ENCODE results near the gene SDK2. TPM values are rescaled to one million over a fixed set of nuclear protein-coding genes. Genes with fewer than 3 reads are reported as not detected.

The SDK2 gene
- polyA plus RNA-seq, 2 of the 4 experiments (the other 2 are of a cell fraction) = 0.36 to 0.57 TPM

DNA sequence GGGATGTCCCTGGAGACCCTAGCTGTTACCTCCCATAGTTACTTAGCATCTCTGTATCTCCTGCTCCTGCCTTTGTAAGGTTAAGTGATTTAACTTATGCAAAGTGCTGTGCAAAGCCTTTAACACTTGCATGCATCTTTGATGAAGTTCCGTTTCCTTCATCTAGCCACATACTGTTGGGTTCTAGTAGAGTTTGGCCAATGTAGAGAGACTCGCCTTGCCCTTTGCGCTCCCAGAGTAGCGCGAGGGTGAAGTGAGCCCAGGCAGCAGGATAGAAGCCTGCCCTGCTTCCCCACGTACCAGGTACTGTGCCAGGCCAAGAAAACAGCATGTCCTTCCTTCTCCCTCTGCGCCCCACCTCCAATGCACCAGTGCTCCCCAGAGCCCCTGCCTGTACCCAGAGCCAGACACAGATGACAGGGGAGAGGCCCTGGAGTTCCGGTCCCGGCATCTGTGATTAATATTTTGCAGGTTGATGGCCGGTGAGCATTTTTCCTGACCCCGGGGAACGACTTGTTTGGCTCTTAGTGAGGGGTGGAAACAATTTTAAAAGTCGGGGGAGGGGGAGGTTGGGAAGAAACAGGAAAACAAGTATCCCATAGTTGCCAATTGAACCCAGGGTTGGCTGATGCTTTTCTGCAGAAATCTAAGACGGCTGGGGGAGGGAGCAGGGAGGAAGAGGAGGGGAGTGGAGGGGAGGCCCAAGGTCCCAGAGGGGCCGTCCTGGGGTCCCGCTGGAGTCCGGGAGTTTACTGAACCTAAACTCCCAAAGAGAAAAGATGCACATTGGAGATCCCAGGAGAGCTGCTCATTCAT, 319.3 kb downstream of the SDK2 start:
- ChIA-PET CTCF (interaction anchor here (1.2 kb wide), 2 partner anchors 20 to 45 kb away, joined by 3 read pairs; no protein-coding TSS in a partner anchor), POLR2A (interaction anchor here (1.4 kb wide), 1 partner anchor 14 kb away, joined by 3 read pairs; no protein-coding TSS in a partner anchor)
- peaks cover 12% of the 10 kb centered on the region; the same call in 2 of the 3 replicates for H3K9me3 ChIP-seq
- WGBS (ENCODE audit: missing lambda C conversion rate) = 79% methylated on average over 17 of the region's 17 CpGs
- H3K4me3 ChIP-seq = no peak overlapping the region
- TF ChIP-seq HEYL (CRISPR knock-in tag; IDR thresholded peaks at IDR 0.05) (no peak), FOSL2 (IDR thresholded peaks at IDR 0.05) (no peak), FOSL2 (CRISPR knock-in tag; IDR thresholded peaks at IDR 0.05) (no peak), POLR2AphosphoS2 (conservative IDR thresholded peaks at IDR 0.05; ENCODE audit: low read length) (no peak), CBX8 (IDR thresholded peaks at IDR 0.05) (no peak), ZFP36 (IDR thresholded peaks at IDR 0.05; ENCODE audit: borderline replicate concordance, partially characterized antibody) (no peak), NPAS2 (CRISPR knock-in tag; IDR thresholded peaks at IDR 0.05; ENCODE audit: borderline replicate concordance) (no peak), HDAC2 (IDR thresholded peaks at IDR 0.05) (no peak), KDM5A (IDR thresholded peaks at IDR 0.05) (no peak)
- TF ChIP-seq, protein P1, sequence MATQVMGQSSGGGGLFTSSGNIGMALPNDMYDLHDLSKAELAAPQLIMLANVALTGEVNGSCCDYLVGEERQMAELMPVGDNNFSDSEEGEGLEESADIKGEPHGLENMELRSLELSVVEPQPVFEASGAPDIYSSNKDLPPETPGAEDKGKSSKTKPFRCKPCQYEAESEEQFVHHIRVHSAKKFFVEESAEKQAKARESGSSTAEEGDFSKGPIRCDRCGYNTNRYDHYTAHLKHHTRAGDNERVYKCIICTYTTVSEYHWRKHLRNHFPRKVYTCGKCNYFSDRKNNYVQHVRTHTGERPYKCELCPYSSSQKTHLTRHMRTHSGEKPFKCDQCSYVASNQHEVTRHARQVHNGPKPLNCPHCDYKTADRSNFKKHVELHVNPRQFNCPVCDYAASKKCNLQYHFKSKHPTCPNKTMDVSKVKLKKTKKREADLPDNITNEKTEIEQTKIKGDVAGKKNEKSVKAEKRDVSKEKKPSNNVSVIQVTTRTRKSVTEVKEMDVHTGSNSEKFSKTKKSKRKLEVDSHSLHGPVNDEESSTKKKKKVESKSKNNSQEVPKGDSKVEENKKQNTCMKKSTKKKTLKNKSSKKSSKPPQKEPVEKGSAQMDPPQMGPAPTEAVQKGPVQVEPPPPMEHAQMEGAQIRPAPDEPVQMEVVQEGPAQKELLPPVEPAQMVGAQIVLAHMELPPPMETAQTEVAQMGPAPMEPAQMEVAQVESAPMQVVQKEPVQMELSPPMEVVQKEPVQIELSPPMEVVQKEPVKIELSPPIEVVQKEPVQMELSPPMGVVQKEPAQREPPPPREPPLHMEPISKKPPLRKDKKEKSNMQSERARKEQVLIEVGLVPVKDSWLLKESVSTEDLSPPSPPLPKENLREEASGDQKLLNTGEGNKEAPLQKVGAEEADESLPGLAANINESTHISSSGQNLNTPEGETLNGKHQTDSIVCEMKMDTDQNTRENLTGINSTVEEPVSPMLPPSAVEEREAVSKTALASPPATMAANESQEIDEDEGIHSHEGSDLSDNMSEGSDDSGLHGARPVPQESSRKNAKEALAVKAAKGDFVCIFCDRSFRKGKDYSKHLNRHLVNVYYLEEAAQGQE (IDR thresholded peaks at IDR 0.05) = no peak
- no peak overlapping the region for H3K4me2 ChIP-seq
- no peaks in the 10 kb centered on the region for H3K4me1 ChIP-seq
- no peak overlapping the region for H3K27ac ChIP-seq
- DNase-seq (ENCODE audit: low read depth in 1 of 2, low spot score in 1 of 2) (no peak), FAIRE-seq (no peak), ATAC-seq (no peak; a peak in 2 of 6 replicates)

- TF ChIP-seq KDM5A (IDR thresholded peaks at IDR 0.05) = no peak
- no peak for TF ChIP-seq FOSL2 (IDR thresholded peaks at IDR 0.05)
- no peak for TF ChIP-seq FOSL2 (CRISPR knock-in tag; IDR thresholded peaks at IDR 0.05)
- no peak for TF ChIP-seq CBX2 (IDR thresholded peaks at IDR 0.05; ENCODE audit: borderline replicate concordance, low read depth)
- H3K4me3 ChIP-seq = no peak overlapping the region
- DNase-seq (ENCODE audit: low read depth in 1 of 2, low spot score in 1 of 2) (no peak), ATAC-seq (no peak), FAIRE-seq (no peak)
- no peak overlapping the region for H3K4me2 ChIP-seq
- POLR2A ChIA-PET = no interaction called here
- H3K9me3 ChIP-seq = peaks cover 12% of the 10 kb centered on the region; the same call in 2 of the 3 replicates
- no peak overlapping the region for H3K27ac ChIP-seq
- WGBS (ENCODE audit: missing lambda C conversion rate) = 62% methylated on average over 9 of the region's 9 CpGs
- H3K4me1 ChIP-seq = no peaks in the 10 kb centered on the region
- CTCF ChIA-PET = interaction anchor here (0.6 to 1.2 kb wide), 4 partner anchors 17 to 467 kb away, joined by 3 to 4 read pairs (median 3); no protein-coding TSS in a partner anchor
These were observed 320.1 kb downstream of the SDK2 start for GRCh38 chr17:73324160-73324475.

DNA sequence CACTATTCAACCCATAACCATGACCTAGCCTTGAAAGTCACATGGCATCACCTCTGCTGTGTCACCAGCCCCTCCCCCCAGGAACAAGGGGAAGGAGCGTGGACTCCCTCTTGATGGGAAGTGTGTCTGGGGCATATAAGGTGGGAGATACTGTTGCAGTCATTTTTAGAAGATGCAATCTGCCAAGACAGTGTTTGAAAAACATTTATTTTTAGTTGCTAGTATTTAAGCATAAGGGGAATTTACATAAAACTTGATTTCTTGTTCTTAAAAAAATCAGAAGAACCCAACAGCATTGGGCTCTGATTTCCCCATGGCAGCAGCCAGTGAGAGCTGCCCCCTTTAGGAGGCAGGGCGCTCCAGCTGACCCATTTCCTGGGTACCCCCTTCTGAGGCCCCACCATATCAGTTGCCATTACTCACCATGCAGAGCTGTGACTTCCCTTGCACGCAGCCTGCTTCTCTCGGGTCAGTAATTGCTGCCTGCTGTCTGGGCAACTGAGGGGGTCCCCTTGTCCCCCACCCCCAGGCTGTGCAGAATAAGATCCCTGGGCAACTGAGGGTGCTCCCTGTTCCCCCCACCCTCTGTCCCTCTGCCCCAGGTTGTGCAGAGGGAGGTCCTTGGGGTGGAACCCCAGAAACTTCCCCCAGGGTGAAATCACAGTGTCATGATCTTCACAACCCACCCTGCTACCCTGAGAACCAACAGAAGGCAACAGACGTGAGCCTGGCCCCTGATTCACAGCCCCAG, 320.7 kb downstream of the SDK2 start:
- DNase-seq (ENCODE audit: low read depth in 1 of 2, low spot score in 1 of 2) = no peak
- no peak for ATAC-seq
- H3K4me3 ChIP-seq = no peak overlapping the region
- WGBS (ENCODE audit: missing lambda C conversion rate) = 86% methylated on average over 4 of the region's 5 CpGs
- H3K9me3 ChIP-seq = peaks cover 12% of the 10 kb centered on the region; the same call in 2 of the 3 replicates
- ChIA-PET CTCF (interaction anchor here (0.6 to 29.0 kb wide), 5 partner anchors 18 to 468 kb away, joined by 3 to 385 read pairs (median 3); no protein-coding TSS in a partner anchor), POLR2A (no interaction called here)
- FAIRE-seq = no peak
- no peaks in the 10 kb centered on the region for H3K4me1 ChIP-seq
- H3K27ac ChIP-seq = no peak overlapping the region
- no peak overlapping the region for H3K4me2 ChIP-seq
- no peak for TF ChIP-seq TP53 (CRISPR knock-in tag; IDR thresholded peaks at IDR 0.05)
- TF ChIP-seq, protein P2, sequence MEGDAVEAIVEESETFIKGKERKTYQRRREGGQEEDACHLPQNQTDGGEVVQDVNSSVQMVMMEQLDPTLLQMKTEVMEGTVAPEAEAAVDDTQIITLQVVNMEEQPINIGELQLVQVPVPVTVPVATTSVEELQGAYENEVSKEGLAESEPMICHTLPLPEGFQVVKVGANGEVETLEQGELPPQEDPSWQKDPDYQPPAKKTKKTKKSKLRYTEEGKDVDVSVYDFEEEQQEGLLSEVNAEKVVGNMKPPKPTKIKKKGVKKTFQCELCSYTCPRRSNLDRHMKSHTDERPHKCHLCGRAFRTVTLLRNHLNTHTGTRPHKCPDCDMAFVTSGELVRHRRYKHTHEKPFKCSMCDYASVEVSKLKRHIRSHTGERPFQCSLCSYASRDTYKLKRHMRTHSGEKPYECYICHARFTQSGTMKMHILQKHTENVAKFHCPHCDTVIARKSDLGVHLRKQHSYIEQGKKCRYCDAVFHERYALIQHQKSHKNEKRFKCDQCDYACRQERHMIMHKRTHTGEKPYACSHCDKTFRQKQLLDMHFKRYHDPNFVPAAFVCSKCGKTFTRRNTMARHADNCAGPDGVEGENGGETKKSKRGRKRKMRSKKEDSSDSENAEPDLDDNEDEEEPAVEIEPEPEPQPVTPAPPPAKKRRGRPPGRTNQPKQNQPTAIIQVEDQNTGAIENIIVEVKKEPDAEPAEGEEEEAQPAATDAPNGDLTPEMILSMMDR (IDR thresholded peaks at IDR 0.05) = no peak
- no peak for TF ChIP-seq BHLHE40 (IDR thresholded peaks at IDR 0.05; ENCODE audit: low read depth, low read length)
- TF ChIP-seq HMGXB4 (CRISPR knock-in tag; IDR thresholded peaks at IDR 0.05; ENCODE audit: borderline replicate concordance) = no peak
- TF ChIP-seq CBX8 (IDR thresholded peaks at IDR 0.05) = no peak
- TF ChIP-seq PHF8 (IDR thresholded peaks at IDR 0.05; ENCODE audit: borderline replicate concordance, low read depth) = no peak
- TF ChIP-seq GATA3 (IDR thresholded peaks at IDR 0.05; ENCODE audit: borderline replicate concordance) = no peak

Measured in A549 (cell line).